SK-N-SH treated with all-trans-retinoic acid at 6 μM for 48 hours (cell line): ENCODE measurements around the gene HIF3A.

Experiments
- ATAC-seq: fragments of 200-7000 bp; cut with Tn5 transposase; 3 replicates; pipeline ENCODE4 v1.9.1; 2020; ENCODE audit warnings: mild to moderate bottlenecking, moderate library complexity
- BACH2 ChIP-seq: fragments of 250-450 bp; sonication (Bioruptor Pico); IDR thresholded peaks from 2 replicates; pipeline ENCODE4 v1.9.0; 2021; ENCODE audit warnings: mild to moderate bottlenecking, borderline replicate concordance
- CREB5 ChIP-seq: fragments of 250-450 bp; sonication (Bioruptor Pico); IDR thresholded peaks from 2 replicates; pipeline ENCODE4 v1.5.1; 2020; ENCODE audit warnings: low read depth, mild to moderate bottlenecking, moderate library complexity
- CSDC2 ChIP-seq: fragments of 250-450 bp; sonication (Bioruptor Pico); IDR thresholded peaks from 2 replicates; pipeline ENCODE4 v1.5.0; 2020; ENCODE audit warnings: mild to moderate bottlenecking, moderate library complexity
- ESRRG ChIP-seq: fragments of 250-450 bp; sonication (Bioruptor Pico); IDR thresholded peaks from 2 replicates; pipeline ENCODE4 v1.6.1; 2021; ENCODE audit warnings: mild to moderate bottlenecking
- GLIS3 ChIP-seq: fragments of 250-450 bp; sonication (Bioruptor Pico); IDR thresholded peaks from 2 replicates; pipeline ENCODE4 v1.5.0; 2020; ENCODE audit warnings: mild to moderate bottlenecking, moderate library complexity
- ISL1 ChIP-seq: fragments of 250-450 bp; sonication (Bioruptor Pico); IDR thresholded peaks from 2 replicates; pipeline ENCODE4 v2.1.2; 2022; ENCODE audit warnings: mild to moderate bottlenecking, moderate library complexity
- POU6F1 ChIP-seq: fragments of 250-450 bp; sonication (Bioruptor Pico); IDR thresholded peaks from 2 replicates; pipeline ENCODE4 v1.8.0; 2021; ENCODE audit warnings: low read depth, mild to moderate bottlenecking, moderate library complexity, borderline replicate concordance
- PPARA ChIP-seq: fragments of 250-450 bp; sonication (Bioruptor Pico); IDR thresholded peaks from 2 replicates; pipeline ENCODE4 v1.5.0; 2020; ENCODE audit warnings: mild to moderate bottlenecking, borderline replicate concordance
- RARB ChIP-seq: fragments of 250-450 bp; sonication (Bioruptor Pico); IDR thresholded peaks from 2 replicates; pipeline ENCODE4 v1.8.0; 2021; ENCODE audit warnings: mild to moderate bottlenecking, moderate library complexity
- TCF4 ChIP-seq: fragments of 250-450 bp; sonication (Bioruptor Pico); IDR thresholded peaks from 2 replicates; pipeline ENCODE4 v1.8.0; 2021; ENCODE audit warnings: mild to moderate bottlenecking, moderate library complexity, borderline replicate concordance
- TOX ChIP-seq: fragments of 250-450 bp; sonication (Bioruptor Pico); IDR thresholded peaks from 2 replicates; pipeline ENCODE4 v1.8.0; 2021; ENCODE audit warnings: mild to moderate bottlenecking, moderate library complexity, borderline replicate concordance
- ZC3H10 ChIP-seq: fragments of 250-450 bp; sonication (Bioruptor Pico); IDR thresholded peaks from 2 replicates; pipeline ENCODE4 v1.5.1; 2021; ENCODE audit warnings: mild to moderate bottlenecking, moderate library complexity
- ZFP3 ChIP-seq: fragments of 250-450 bp; sonication (Bioruptor Pico); IDR thresholded peaks from 2 replicates; pipeline ENCODE4 v1.5.0; 2020; ENCODE audit warnings: mild to moderate bottlenecking, moderate library complexity
- ZNF70 ChIP-seq: fragments of 450-650 bp; formaldehyde crosslinking; IDR thresholded peaks from 2 replicates; pipeline ENCODE4 v1.5.0; 2020; ENCODE audit warnings: mild to moderate bottlenecking, moderate library complexity
- ZNF8 ChIP-seq: fragments of 450-650 bp; formaldehyde crosslinking; IDR thresholded peaks from 2 replicates; pipeline ENCODE4 v1.5.0; 2020; ENCODE audit warnings: mild to moderate bottlenecking, moderate library complexity
- TF ChIP-seq, protein P1 (sequence below): fragments of 250-450 bp; sonication (Bioruptor Pico); IDR thresholded peaks from 2 replicates; pipeline ENCODE4 v1.5.0; 2020; ENCODE audit warnings: mild to moderate bottlenecking, moderate library complexity
- TF ChIP-seq, protein P2 (sequence below): fragments of 250-450 bp; sonication (Bioruptor Pico); IDR thresholded peaks from 2 replicates; pipeline ENCODE4 v1.8.0; 2020; ENCODE audit warnings: mild to moderate bottlenecking, moderate library complexity, borderline replicate concordance
- TF ChIP-seq, protein P3 (sequence below): fragments of 250-450 bp; sonication (Bioruptor Pico); IDR thresholded peaks from 2 replicates; pipeline ENCODE4 v1.5.1; 2021; ENCODE audit warnings: mild to moderate bottlenecking, moderate library complexity

Gene HIF3A

DNA sequence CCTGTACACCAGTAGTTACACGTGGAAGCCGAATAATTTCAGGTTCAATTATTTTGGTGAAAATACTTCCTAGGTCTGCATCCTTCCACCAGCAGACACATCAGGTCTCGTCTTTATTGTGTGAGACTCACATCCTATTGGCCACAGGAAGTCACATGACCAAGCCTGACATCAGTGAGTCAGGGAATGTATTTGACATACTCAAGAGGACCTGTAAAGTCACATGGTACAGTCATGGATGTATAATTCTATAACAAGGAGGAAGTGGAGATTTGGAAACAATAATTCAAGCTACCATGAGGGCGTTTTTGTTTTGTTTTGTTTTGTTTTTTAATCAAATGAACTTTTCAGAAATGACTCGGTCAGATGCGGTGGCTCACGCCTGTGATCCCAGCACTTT lies 9.3 kb upstream of the HIF3A start:
- TF ChIP-seq GLIS3 (CRISPR knock-in tag) (no peak), TCF4 (CRISPR knock-in tag) (no peak), TOX (CRISPR knock-in tag) (no peak), ISL1 (no peak), PPARA (no peak), CSDC2 (CRISPR knock-in tag) (no peak)
- TF ChIP-seq, protein P1, sequence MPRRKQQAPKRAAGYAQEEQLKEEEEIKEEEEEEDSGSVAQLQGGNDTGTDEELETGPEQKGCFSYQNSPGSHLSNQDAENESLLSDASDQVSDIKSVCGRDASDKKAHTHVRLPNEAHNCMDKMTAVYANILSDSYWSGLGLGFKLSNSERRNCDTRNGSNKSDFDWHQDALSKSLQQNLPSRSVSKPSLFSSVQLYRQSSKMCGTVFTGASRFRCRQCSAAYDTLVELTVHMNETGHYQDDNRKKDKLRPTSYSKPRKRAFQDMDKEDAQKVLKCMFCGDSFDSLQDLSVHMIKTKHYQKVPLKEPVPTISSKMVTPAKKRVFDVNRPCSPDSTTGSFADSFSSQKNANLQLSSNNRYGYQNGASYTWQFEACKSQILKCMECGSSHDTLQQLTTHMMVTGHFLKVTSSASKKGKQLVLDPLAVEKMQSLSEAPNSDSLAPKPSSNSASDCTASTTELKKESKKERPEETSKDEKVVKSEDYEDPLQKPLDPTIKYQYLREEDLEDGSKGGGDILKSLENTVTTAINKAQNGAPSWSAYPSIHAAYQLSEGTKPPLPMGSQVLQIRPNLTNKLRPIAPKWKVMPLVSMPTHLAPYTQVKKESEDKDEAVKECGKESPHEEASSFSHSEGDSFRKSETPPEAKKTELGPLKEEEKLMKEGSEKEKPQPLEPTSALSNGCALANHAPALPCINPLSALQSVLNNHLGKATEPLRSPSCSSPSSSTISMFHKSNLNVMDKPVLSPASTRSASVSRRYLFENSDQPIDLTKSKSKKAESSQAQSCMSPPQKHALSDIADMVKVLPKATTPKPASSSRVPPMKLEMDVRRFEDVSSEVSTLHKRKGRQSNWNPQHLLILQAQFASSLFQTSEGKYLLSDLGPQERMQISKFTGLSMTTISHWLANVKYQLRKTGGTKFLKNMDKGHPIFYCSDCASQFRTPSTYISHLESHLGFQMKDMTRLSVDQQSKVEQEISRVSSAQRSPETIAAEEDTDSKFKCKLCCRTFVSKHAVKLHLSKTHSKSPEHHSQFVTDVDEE (CRISPR knock-in tag): no peak
- TF ChIP-seq, protein P2, sequence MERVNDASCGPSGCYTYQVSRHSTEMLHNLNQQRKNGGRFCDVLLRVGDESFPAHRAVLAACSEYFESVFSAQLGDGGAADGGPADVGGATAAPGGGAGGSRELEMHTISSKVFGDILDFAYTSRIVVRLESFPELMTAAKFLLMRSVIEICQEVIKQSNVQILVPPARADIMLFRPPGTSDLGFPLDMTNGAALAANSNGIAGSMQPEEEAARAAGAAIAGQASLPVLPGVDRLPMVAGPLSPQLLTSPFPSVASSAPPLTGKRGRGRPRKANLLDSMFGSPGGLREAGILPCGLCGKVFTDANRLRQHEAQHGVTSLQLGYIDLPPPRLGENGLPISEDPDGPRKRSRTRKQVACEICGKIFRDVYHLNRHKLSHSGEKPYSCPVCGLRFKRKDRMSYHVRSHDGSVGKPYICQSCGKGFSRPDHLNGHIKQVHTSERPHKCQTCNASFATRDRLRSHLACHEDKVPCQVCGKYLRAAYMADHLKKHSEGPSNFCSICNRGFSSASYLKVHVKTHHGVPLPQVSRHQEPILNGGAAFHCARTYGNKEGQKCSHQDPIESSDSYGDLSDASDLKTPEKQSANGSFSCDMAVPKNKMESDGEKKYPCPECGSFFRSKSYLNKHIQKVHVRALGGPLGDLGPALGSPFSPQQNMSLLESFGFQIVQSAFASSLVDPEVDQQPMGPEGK (CRISPR knock-in tag): no peak
- peak; percentile 39; the same call in 1 of the 3 replicates for ATAC-seq

DNA sequence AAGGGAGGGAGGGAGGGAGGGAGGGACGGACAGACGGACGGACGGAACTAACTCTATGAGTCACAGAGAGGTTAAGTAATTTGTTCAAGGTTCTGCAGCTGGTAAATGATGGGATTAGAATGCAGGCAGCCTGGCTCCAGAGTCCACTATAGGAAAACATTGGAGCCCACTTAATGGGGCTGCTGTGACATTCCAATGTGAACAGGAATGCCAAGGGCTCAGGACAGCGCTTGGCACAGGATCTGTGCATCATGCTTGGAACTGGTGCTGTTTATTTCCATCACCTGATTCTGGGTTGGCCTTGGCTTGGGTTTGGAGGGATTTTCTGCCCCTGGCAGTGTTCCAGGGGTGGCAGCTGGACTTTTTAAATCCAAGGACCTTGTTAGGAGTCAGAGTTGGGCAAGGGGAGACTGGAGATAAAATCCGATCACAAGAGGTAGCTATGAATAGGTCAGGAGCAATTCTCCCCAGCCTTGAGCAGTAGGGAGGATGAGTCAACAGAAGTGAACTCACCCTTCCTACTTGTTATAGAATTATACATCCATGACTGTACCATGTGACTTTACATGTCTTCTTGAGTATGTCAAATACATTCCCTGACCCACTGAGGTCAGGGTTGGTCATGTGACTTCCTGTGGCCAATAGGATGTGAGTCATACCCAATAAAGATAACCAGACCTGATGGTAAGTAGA lies 7.8 kb upstream of the HIF3A start:
- ATAC-seq: peak; percentile 94
- no peak for TF ChIP-seq PPARA
- TF ChIP-seq ZNF70: peak; percentile 88

DNA sequence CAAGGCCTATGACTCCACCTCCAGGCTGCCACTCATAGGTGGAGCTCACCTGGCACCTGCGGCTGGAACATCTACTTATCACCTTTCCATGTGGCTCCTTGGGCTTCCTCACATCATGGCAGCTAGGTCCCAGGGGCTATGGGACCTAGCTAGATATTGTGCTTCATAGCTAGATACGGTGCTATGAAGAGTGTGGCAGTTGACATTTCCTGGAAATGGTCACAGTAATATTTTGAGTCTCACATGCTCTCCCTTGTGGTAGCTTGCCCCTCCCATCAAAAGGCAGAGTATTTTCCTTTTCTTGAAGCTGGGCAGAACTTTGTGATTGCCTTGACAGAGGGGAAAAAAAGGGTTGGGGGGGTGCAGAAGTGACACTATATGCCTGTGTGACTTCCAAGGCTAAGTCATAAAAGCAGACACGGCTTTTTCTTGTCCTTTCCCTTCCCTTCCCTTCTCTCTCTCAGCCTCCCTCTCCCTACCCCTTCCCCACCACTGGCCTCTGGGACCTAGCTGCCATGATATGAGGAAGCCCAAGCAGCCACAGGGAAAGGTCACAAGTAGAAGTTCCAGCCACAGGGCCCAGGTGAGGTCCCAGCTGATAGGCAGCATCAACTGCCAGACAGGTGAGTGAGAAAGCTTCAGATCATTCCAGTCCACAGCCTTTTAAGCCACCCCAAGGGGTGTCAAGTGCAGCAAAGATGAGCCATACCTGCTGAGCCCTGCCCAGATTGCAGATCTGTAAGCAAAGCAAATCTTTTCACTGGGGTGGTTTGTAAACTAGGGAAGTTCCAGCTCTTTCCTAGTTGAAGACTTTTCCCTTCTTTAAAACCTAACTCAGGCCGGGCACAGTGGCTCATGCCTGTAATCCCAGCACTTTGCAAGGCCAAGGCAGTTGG lies 6.9 kb upstream of the HIF3A start:
- TF ChIP-seq CSDC2 (CRISPR knock-in tag) (no peak), ESRRG (CRISPR knock-in tag) (no peak)
- no peak for ATAC-seq

DNA sequence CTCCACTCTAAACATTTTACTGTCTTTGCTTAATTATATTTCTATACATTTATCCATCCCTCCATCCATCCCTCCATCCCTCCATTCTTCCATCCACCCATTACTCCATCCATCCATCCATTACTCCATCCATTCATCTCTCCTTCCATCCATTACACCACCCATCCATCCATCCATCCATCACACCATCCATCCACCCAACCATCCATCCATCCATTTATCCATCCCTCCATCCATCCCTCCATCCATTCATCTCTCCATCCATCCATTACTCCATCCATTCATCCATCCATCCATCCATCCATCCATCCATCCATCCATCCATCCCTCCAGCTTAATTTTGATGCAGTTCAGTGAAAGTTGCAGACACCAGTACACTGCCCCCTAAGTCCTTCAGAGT lies 5.0 kb upstream of the HIF3A start:
- no peak for TF ChIP-seq POU6F1 (CRISPR knock-in tag)
- TF ChIP-seq, protein P2 (CRISPR knock-in tag): no peak
- TF ChIP-seq, protein P3, sequence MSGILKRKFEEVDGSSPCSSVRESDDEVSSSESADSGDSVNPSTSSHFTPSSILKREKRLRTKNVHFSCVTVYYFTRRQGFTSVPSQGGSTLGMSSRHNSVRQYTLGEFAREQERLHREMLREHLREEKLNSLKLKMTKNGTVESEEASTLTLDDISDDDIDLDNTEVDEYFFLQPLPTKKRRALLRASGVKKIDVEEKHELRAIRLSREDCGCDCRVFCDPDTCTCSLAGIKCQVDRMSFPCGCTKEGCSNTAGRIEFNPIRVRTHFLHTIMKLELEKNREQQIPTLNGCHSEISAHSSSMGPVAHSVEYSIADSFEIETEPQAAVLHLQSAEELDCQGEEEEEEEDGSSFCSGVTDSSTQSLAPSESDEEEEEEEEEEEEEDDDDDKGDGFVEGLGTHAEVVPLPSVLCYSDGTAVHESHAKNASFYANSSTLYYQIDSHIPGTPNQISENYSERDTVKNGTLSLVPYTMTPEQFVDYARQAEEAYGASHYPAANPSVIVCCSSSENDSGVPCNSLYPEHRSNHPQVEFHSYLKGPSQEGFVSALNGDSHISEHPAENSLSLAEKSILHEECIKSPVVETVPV (CRISPR knock-in tag): no peak
- TF ChIP-seq BACH2: no peak
- TF ChIP-seq ZNF8: no peak
- TF ChIP-seq RARB (CRISPR knock-in tag): no peak
- no peak for TF ChIP-seq ZNF70
- no peak for TF ChIP-seq ISL1
- TF ChIP-seq CREB5 (CRISPR knock-in tag): no peak
- TF ChIP-seq PPARA: no peak
- no peak for TF ChIP-seq ZFP3 (CRISPR knock-in tag)
- TF ChIP-seq, protein P1 (CRISPR knock-in tag): no peak
- TF ChIP-seq ZC3H10 (CRISPR knock-in tag): no peak
- ATAC-seq: no peak
